ENCODE results near the gene TP53I3. TPM values are rescaled to one million over a fixed set of nuclear protein-coding genes. Genes with fewer than 3 reads are reported as not detected.

Gene TP53I3
- total RNA-seq, 1 experiment from 2014 or later = 20.1 TPM

- no peak overlapping the region for H3K4me2 ChIP-seq (ENCODE audit: low read length)
- DNase-seq (ENCODE audit: low read depth, low spot score) (no peak), ATAC-seq (no peak)
- POLR2A ChIA-PET = no interaction called here
- no peaks in the 10 kb centered on the region for H3K79me2 ChIP-seq (ENCODE audit: insufficient read depth, low read length)
- H3K9me3 ChIP-seq (ENCODE audit: control insufficient read depth in 1 of 2, insufficient read depth in 1 of 2, low read depth in 1 of 2, low read length in 2 of 2) = no peaks in the 10 kb centered on the region
- no peaks in the 10 kb centered on the region; a peak in 1 of 4 replicates for H3K36me3 ChIP-seq (ENCODE audit: control insufficient read depth in 1 of 2, insufficient read depth in 2 of 2, low read length in 2 of 2)
- H3K27ac ChIP-seq (ENCODE audit: low read depth, low read length) = no peak overlapping the region
- H2AFZ ChIP-seq (ENCODE audit: low read depth, low read length, poor library complexity, severe bottlenecking) = no peak overlapping the region
- H4K20me1 ChIP-seq (ENCODE audit: insufficient read depth) = no peaks in the 10 kb centered on the region
- no peaks in the 10 kb centered on the region for H3K9me2 ChIP-seq (ENCODE audit: insufficient read depth)
- H3K27me3 ChIP-seq (ENCODE audit: insufficient read depth, low read length) = no peaks in the 10 kb centered on the region
- TF ChIP-seq POLR2A (IDR thresholded peaks at IDR 0.05; ENCODE audit: borderline replicate concordance, extremely low read depth, insufficient read depth, insufficient read length) (no peak), CEBPB (IDR thresholded peaks at IDR 0.05; ENCODE audit: low read depth) (no peak), MAX (IDR thresholded peaks at IDR 0.05) (no peak), ELF1 (IDR thresholded peaks at IDR 0.05; ENCODE audit: borderline replicate concordance, low read depth) (no peak), YY1 (IDR thresholded peaks at IDR 0.05; ENCODE audit: extremely low read depth, insufficient replicate concordance, low read depth, low read length) (no peak), ATF3 (IDR thresholded peaks at IDR 0.05) (no peak), EZH2 (IDR thresholded peaks at IDR 0.05) (no peak), SP1 (IDR thresholded peaks at IDR 0.05; ENCODE audit: low read depth) (no peak), CTCF (IDR thresholded peaks at IDR 0.05 in 2 of 3, conservative IDR thresholded peaks at IDR 0.05 in 1 of 3; ENCODE audit: borderline replicate concordance in 1 of 3, insufficient read depth in 1 of 3, low read depth in 2 of 3, low read length in 2 of 3) (no peak), REST (IDR thresholded peaks at IDR 0.05; ENCODE audit: low read depth) (no peak), POLR2AphosphoS5 (IDR thresholded peaks at IDR 0.05; ENCODE audit: low read depth, low read length) (no peak), EGR1 (IDR thresholded peaks at IDR 0.05; ENCODE audit: low read depth) (no peak)
- no peak overlapping the region for H3K4me3 ChIP-seq (replicated peaks in 1 of 2; ENCODE audit: low read depth in 1 of 2, low read length in 2 of 2)
- CTCF ChIA-PET = no interaction called here
- RAD21 ChIA-PET (ENCODE audit: low non-redundant PET in 1 of 2, low total read pairs in 2 of 2, uncharacterized antibody in 2 of 2, unreplicated experiment in 2 of 2) = interaction anchor here in 1 of 2 experiments (0.7 kb wide), 1 partner anchor 18 kb away, joined by 8 read pairs; no protein-coding TSS in a partner anchor
- H3K9ac ChIP-seq (ENCODE audit: low read length) = no peak overlapping the region
- BruUV-seq (replicated peaks) = no TSS peak
- intact Hi-C loops (cut with micrococcal nuclease) = no loop called here
- peaks cover 11 to 20% of the 10 kb centered on the region in 2 experiments for H3K4me1 ChIP-seq (ENCODE audit: control insufficient read depth in 1 of 2, insufficient read depth in 2 of 2, low read length in 2 of 2)
These were observed 2.4 kb upstream of the TP53I3 start for GRCh38 chr2:24087032-24087431.
